HG02623 (cell line): ENCODE measurements around the gene A1CF.
"Not testable (repeated sequence)": the region's sequence is repeated elsewhere in the genome, so short reads cannot be mapped to it uniquely, and the experiment has no call there.

Source experiments
- ATAC-seq: cut with Tn5 transposase; IDR thresholded peaks from one replicate; pipeline ENCODE4 v1.9.1; 2021; ENCODE audit warnings: moderate library complexity; ENCODE audit not compliant: unreplicated experiment

A1CF gene

DNA sequence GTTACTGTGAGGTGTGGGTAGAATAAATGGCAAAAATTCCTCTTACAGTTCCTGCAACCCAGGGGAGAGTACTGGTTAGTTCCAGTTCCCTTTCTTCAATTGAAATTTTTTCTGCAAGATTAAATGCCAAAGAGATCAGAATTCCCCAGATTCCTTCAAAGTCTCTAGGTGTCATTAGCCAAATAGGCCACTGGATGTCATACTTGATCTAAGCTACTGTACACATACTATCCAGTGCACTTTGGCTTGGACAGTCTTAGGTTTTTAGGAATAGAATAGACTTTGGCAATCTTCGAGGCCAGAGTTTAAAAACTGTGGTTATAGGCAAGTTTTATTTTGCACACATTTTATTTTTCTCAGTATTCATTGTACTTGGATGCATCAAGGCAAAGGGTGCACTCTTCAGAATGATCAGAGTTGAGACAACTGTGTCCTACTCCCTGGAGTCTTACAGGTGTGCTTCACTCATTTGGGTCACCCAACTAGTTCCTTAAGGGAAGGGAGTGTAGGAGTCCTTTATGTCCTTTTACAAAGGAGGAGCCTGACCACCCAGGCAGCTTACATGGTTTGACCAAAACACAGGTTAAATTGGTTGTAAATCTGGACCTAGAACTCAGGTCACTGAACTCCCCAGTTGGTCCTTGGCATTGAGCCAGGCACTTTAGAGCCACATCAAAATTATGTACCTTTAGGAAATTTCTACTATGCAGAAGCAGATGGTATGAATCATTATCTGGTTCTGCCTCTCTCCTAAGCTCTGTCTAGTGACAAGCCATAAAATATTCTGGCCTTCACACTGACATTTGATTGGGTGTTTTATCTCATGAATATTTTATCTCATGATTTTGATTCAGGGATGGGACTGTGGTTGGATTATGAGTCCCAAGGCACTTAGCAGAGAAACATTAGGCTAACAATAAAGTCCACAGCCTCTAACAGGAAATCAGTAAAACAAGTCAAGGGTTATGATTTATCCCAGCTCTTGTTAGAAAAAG is 96.2 kb downstream of the A1CF start:
- no peak for ATAC-seq

DNA sequence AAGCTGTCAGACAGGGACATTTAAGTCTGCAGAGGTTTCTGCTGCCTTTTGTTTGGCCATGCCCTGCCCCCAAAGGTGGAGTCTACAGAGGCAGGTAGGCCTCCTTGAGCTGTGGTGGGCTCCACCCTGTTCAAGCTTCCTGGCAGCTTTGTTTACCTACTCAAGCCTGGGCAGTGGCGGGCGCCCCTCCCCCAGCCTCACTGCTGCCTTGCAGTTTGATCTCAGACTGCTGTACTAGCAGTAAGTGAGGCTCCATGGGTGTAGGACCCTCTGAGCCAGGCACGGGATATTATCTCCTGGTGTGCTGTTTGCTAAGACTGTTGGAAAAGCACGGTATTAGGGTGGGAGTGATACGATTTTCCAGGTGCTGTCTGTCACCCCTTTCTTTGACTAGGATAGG is 97.5 kb downstream of the A1CF start:
- ATAC-seq: not testable (repeated sequence)

DNA sequence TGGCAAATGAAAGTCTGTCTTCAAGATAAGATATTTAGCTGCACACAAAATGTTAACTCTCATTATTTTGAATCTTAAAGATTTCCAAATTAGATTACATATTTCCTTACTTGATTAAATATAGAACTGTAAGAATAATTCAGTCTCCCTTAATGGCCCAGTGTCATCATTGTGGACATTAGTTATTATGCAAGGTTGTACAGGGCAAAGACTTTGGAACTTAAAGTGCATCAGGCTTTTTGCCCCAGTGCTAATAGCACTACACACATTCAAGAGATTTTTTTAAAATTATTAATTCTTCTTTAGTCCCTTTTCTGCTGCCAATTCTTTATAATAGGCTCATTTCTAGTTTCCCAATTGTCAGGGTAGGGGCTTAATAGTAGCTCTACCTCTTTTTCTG is 103.4 kb downstream of the A1CF start:
- not testable (repeated sequence) for ATAC-seq

DNA sequence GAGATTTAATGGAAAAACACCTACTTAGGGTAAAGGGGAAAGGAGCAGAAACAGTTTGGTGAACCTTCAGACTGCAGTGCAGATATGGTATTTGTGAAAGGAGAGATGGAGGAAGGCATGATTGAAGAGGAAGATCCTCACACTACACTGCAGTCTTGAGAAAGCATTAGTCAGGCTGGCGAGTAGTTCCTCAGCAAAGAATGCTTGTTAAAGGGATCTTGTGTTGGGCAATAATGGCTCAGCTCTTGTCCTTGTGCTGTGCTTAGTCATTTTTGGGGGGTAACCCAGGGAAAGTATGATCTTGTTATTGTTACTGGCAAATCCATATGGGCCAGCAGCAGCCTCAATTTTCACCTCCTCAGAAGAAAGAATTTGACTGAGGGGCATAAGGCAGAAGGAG is 105.4 kb downstream of the A1CF start:
- ATAC-seq: not testable (repeated sequence)

DNA sequence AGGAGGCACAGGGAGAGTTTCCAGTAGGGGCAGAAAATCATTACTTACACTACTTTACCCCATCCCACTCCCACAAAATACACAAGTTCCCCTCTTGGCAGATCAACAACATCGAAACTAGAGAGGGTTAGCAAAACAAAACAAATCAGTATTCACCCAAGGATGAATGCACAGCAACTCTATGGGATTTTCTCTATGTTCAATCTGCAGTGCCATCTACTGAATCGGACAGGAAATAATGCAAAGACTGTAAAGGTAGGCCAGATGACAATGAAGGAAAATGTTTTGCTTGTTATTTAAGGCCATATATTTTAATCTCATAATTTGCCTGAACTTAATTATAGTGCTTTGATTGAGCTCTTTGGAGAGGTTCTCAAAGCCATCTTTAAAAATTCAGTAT is 110.6 kb downstream of the A1CF start:
- not testable (repeated sequence) for ATAC-seq

DNA sequence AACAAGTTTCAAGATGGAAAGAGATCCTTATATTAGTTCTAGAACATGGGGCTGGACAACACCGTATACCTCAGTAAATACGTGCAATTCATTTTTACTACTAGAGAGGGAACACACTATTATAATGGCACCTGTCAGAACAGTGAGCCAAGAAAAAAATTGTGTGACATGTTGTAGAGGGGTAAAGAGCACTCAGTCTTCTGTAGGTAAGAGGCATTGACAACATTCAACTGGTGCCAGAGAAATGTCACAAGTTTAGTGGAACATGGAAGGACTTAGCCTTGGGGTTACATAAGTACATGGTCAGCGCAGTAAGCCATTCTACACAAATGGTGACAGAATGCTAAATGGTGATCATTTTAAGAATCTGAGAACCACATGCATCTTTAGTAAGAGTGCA is 113.4 kb downstream of the A1CF start:
- ATAC-seq: not testable (repeated sequence)

DNA sequence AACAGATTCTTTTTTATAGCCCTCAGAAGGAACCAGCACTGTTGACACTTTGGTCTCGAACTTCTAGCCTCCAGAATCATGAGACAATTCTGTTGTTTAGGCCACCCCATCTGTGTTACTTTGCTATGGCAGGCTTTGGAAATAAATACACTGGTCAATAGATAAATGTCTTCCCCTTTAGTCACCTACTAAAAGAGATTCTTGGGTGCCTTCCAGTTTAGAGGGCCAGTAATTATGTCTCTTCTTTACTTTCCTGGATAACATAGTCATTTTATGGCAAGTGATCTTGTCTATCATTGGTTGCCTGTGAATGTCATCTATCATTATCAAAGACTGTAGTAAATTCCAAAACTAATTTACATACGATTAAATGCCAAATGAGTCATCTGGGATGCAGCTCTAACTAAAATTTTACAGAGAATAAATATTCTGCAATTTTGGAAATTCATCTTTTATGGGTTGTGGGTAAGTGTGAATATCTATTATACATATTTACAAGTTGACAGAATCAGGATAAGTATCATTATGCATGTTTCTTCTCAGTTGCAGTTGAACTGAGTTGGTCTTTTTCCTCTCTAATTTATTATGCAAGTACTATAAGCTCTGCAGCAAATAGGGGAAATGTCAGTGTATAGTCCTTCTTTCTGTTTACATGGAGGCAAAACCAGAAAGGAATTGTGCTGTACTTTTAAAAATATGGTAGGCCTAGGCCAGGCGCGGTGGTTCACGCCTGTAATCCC is 118.5 kb downstream of the A1CF start:
- not testable (repeated sequence) for ATAC-seq
